Activated CD4-positive, alpha-beta T cell treated with anti-CD3 and anti-CD28 coated beads, Interleukin-2, amount 10 ng/mL, durations not matched to agents 7 days and 5 days (primary cell): ENCODE results near the gene WTAP. TPM values are rescaled to one million over a fixed set of nuclear protein-coding genes. Genes with fewer than 3 reads are reported as not detected.
"Not testable (repeated sequence)": the region's sequence is repeated elsewhere in the genome, so short reads cannot be mapped to it uniquely, and the experiment has no call there.

ENCODE experiments used
- CTCF ChIA-PET: fragments of 350-600 bp; sonication (Branson Sonifier 250); formaldehyde crosslinking; loops from one replicate; lab custom pipeline; 2021; ENCODE audit warnings: antibody characterized with exemption; lab: Charles Lee
- POLR2A ChIA-PET: fragments of 350-600 bp; sonication (Branson Sonifier 250); formaldehyde crosslinking; loops from one replicate; lab custom pipeline; 2021; ENCODE audit warnings: antibody characterized with exemption; lab: Charles Lee
- DNase-seq: peaks from one replicate; pipeline ENCODE4 v3.0.0-alpha.2; 2020
- H3K27ac Mint-ChIP-seq: one replicate; pipeline ENCODE4 v1.8.0; 2021; ENCODE audit warnings: mild to moderate bottlenecking, moderate library complexity, mixed read lengths
- H3K27me3 Mint-ChIP-seq: one replicate; pipeline ENCODE4 v1.8.0; 2021; ENCODE audit warnings: mixed read lengths
- H3K36me3 Mint-ChIP-seq: one replicate; pipeline ENCODE4 v1.8.0; 2021; ENCODE audit warnings: low read depth, mixed read lengths
- H3K4me1 Mint-ChIP-seq: one replicate; pipeline ENCODE4 v1.8.0; 2021; ENCODE audit warnings: mixed read lengths
- H3K4me3 Mint-ChIP-seq: one replicate; pipeline ENCODE4 v1.8.0; 2021; ENCODE audit warnings: mild to moderate bottlenecking, moderate library complexity, mixed read lengths
- H3K9me3 Mint-ChIP-seq: one replicate; pipeline ENCODE4 v1.8.0; 2021; ENCODE audit warnings: mixed read lengths
- total RNA-seq, 2 experiments: library from RNA; stranded (reverse); gene quantifications; one replicate each; pipeline ENCODE4 v1.2.3, GENCODE V29; 2021

The WTAP gene
- total RNA-seq, 2 experiments from 2014 or later: 120 to 131 TPM

- no peak overlapping the region for H3K4me3 Mint-ChIP-seq
- ChIA-PET CTCF (no interaction called here), POLR2A (no interaction called here)
- no peaks in the 10 kb centered on the region for H3K9me3 Mint-ChIP-seq
- no peak overlapping the region for H3K27ac Mint-ChIP-seq
- H3K4me1 Mint-ChIP-seq: peaks cover 20% of the 10 kb centered on the region
- no peak for DNase-seq
- peaks cover 45% of the 10 kb centered on the region for H3K36me3 Mint-ChIP-seq
- no peaks in the 10 kb centered on the region for H3K27me3 Mint-ChIP-seq
These were observed 14.9 kb downstream of the WTAP start for GRCh38 chr6:159742165-159742564.

DNA sequence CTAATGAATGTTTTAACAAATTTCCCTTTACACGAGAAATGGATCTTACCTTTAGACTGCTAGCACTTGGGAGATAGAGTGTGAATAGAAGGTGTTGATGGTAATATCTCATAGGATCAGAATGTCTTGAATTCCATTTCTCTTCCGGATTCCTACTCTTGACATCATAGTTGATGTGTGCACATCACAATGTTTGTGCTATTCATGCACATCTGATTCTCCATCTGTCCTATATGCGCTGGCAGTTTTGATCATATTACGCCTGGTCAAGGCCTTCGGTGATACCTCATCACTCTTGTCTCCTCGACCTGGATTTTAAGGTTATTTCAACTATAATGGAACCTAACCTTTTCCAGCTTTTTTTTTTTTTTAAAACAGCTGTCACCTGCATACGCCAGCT lies 17.8 kb downstream of the WTAP start:
- Mint-ChIP-seq H3K27ac (no peak overlapping the region), H3K4me1 (peaks cover 9% of the 10 kb centered on the region), H3K36me3 (peaks cover 67% of the 10 kb centered on the region), H3K27me3 (no peaks in the 10 kb centered on the region), H3K9me3 (no peaks in the 10 kb centered on the region), H3K4me3 (no peak overlapping the region)
- CTCF ChIA-PET: no interaction called here
- POLR2A ChIA-PET: no interaction called here
- DNase-seq: no peak

GRCh38 chr6:159746759-159747158 lies 19.5 kb downstream of the WTAP start:
- Mint-ChIP-seq H3K27ac (no peak overlapping the region), H3K36me3 (peaks cover 61% of the 10 kb centered on the region)

DNA sequence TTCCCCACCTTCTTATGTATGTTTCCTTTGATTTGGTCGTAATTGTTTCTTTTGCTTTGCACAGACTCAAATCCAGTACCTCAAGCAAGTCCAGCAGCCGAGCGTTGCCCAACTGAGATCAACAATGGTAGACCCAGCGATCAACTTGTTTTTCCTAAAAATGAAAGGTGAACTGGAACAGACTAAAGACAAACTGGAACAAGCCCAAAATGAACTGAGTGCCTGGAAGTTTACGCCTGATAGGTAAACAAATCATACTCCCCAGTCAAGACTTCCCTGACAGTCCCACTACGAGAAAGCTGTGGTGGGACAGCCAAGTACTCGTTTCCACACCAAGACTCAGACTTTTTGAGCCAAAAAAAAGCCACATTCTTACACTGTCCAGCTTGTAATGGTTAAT lies 20.8 kb downstream of the WTAP start:
- DNase-seq, CTCF ChIA-PET, H3K4me3 Mint-ChIP-seq, H3K27ac Mint-ChIP-seq, H3K27me3 Mint-ChIP-seq, H3K9me3 Mint-ChIP-seq, H3K4me1 Mint-ChIP-seq: not testable (repeated sequence)
- POLR2A ChIA-PET: interaction anchor here (0.6 kb wide), 1 partner anchor 33 kb away, joined by 3 read pairs; no protein-coding TSS in a partner anchor
- H3K36me3 Mint-ChIP-seq: peaks cover 57% of the 10 kb centered on the region

More at GRCh38 chr6:159746759-159747158, 19.5 kb downstream of the WTAP start:
- peaks cover 3% of the 10 kb centered on the region for H3K4me1 Mint-ChIP-seq
- no peak overlapping the region for H3K4me3 Mint-ChIP-seq
- no peak for DNase-seq
- CTCF ChIA-PET: interaction anchor here (1.1 kb wide), 1 partner anchor 16 kb away, joined by 4 read pairs; no protein-coding TSS in a partner anchor
- POLR2A ChIA-PET: no interaction called here
- H3K9me3 Mint-ChIP-seq: no peaks in the 10 kb centered on the region
- H3K27me3 Mint-ChIP-seq: no peaks in the 10 kb centered on the region

GRCh38 chr6:159751448-159751847 lies 24.1 kb downstream of the WTAP start:
- Mint-ChIP-seq H3K27ac (no peak overlapping the region), H3K27me3 (no peaks in the 10 kb centered on the region), H3K36me3 (peaks cover 56% of the 10 kb centered on the region), H3K4me3 (no peak overlapping the region), H3K4me1 (no peaks in the 10 kb centered on the region), H3K9me3 (no peaks in the 10 kb centered on the region)
- no peak for DNase-seq
- ChIA-PET POLR2A (no interaction called here), CTCF (interaction anchor here (0.7 kb wide), 1 partner anchor 14 kb away, joined by 3 read pairs; no protein-coding TSS in a partner anchor)

DNA sequence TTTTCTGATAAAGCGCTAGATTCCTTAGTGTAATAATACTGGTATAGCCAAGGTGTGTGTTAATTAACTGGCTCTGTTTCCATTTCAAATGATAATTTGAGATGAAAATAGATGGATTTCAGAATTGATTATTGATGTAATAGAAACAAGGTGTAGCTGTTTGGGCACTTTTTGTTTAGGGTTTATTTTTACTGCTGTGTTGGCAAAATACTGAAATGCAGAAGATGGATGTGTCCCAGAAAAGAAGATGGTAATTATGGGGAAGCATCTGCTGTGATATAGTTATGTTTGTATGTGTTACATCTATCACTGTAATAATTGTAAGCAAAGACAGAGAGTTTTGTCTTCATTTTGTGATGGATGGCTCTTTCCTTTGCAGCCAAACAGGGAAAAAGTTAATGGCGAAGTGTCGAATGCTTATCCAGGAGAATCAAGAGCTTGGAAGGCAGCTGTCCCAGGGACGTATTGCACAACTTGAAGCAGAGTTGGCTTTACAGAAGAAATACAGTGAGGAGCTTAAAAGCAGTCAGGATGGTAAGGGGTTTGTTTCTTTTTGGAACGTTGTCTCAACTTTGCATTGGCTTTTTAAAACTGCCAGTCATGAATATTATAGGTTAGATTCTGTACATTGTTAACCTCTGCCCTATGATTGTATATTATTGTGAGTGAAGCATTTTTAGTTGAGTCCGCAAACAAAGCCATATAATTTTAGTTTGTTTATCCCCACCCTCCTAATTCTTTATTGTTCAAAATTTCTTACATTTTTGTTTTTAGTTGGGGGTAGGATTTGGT lies 26.0 kb downstream of the WTAP start:
- H3K36me3 Mint-ChIP-seq: peaks cover 65% of the 10 kb centered on the region
- ChIA-PET CTCF (interaction anchor here (0.6 to 1.4 kb wide), 2 partner anchors 11 to 141 kb away, joined by 4 read pairs; no protein-coding TSS in a partner anchor), POLR2A (no interaction called here)
- H3K4me1 Mint-ChIP-seq: peaks cover 2% of the 10 kb centered on the region
- no peak overlapping the region for H3K4me3 Mint-ChIP-seq
- no peaks in the 10 kb centered on the region for H3K27me3 Mint-ChIP-seq
- DNase-seq: no peak
- peak overlapping the region; percentile 9 for H3K27ac Mint-ChIP-seq
- no peaks in the 10 kb centered on the region for H3K9me3 Mint-ChIP-seq

- H3K9me3 Mint-ChIP-seq: no peaks in the 10 kb centered on the region
- peaks cover 59% of the 10 kb centered on the region for H3K36me3 Mint-ChIP-seq
- ChIA-PET CTCF (no interaction called here), POLR2A (no interaction called here)
- no peaks in the 10 kb centered on the region for H3K27me3 Mint-ChIP-seq
- H3K27ac Mint-ChIP-seq: no peak overlapping the region
- H3K4me3 Mint-ChIP-seq: no peak overlapping the region
- DNase-seq: no peak
- peaks cover 7% of the 10 kb centered on the region for H3K4me1 Mint-ChIP-seq
These were observed 27.1 kb downstream of the WTAP start for GRCh38 chr6:159754401-159754800.

DNA sequence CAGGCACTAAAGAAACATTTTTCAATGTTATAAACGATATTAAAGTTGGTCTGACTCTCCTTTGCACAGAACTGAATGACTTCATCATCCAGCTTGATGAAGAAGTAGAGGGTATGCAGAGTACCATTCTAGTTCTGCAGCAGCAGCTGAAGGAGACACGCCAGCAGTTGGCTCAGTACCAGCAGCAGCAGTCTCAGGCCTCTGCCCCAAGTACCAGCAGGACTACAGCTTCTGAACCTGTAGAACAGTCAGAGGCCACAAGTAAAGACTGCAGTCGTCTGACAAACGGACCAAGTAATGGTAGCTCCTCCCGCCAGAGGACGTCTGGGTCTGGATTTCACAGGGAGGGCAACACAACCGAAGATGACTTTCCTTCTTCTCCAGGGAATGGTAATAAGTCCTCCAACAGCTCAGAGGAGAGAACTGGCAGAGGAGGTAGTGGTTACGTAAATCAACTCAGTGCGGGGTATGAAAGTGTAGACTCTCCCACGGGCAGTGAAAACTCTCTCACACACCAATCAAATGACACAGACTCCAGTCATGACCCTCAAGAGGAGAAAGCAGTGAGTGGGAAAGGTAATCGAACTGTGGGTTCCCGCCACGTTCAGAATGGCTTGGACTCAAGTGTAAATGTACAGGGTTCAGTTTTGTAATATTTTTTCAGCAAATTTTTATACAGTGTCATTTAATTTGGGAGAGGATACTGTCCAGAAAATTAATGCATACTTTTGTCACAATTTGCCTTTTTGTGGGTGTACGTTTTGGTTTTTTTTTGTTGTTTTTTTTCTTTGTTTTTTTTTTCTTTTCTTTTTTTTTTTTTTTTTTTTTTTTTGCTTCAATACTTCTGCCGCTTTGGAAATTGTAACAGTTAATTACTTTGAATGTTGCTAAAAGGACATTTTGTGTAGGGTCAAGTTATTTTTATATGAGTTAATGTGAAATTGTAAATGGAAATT lies 27.9 kb downstream of the WTAP start:
- ChIA-PET CTCF (interaction anchor here (0.9 to 1.0 kb wide), 2 partner anchors 17 to 28 kb away, joined by 3 to 4 read pairs; partner anchors contain the start of gene WTAP), POLR2A (no interaction called here)
- Mint-ChIP-seq H3K27me3 (no peaks in the 10 kb centered on the region), H3K27ac (no peak overlapping the region), H3K36me3 (peaks cover 57% of the 10 kb centered on the region), H3K9me3 (no peaks in the 10 kb centered on the region), H3K4me3 (no peak overlapping the region), H3K4me1 (peaks cover 12% of the 10 kb centered on the region)
- DNase-seq: no peak

DNA sequence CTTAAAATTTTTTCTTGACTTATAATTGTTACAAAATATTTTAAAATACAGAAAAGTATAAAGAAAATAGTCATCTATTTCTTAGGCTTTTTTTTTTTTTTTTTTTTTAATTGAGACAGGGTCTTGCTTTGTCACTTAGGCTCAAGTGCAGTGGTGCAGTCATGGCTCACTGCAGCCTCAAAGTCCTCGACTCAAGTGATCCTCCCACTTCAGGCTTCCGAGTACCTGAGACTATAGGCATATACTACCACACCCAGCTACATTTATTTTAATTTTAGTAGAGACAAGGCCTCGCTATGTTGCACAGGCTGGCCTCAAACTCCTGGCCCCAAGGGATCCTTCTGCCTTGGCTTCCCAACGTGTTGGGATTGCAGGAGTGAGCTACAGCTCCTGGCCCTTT lies 29.2 kb downstream of the WTAP start:
- ChIA-PET POLR2A (no interaction called here), CTCF (interaction anchor here (1.0 kb wide), 1 partner anchor 29 kb away, joined by 3 read pairs; the partner anchor contains the start of gene WTAP)
- Mint-ChIP-seq H3K9me3 (no peaks in the 10 kb centered on the region), H3K4me1 (peaks cover 23% of the 10 kb centered on the region), H3K27me3 (no peaks in the 10 kb centered on the region), H3K27ac (no peak overlapping the region), H3K4me3 (no peak overlapping the region), H3K36me3 (peaks cover 59% of the 10 kb centered on the region)
- no peak for DNase-seq

DNA sequence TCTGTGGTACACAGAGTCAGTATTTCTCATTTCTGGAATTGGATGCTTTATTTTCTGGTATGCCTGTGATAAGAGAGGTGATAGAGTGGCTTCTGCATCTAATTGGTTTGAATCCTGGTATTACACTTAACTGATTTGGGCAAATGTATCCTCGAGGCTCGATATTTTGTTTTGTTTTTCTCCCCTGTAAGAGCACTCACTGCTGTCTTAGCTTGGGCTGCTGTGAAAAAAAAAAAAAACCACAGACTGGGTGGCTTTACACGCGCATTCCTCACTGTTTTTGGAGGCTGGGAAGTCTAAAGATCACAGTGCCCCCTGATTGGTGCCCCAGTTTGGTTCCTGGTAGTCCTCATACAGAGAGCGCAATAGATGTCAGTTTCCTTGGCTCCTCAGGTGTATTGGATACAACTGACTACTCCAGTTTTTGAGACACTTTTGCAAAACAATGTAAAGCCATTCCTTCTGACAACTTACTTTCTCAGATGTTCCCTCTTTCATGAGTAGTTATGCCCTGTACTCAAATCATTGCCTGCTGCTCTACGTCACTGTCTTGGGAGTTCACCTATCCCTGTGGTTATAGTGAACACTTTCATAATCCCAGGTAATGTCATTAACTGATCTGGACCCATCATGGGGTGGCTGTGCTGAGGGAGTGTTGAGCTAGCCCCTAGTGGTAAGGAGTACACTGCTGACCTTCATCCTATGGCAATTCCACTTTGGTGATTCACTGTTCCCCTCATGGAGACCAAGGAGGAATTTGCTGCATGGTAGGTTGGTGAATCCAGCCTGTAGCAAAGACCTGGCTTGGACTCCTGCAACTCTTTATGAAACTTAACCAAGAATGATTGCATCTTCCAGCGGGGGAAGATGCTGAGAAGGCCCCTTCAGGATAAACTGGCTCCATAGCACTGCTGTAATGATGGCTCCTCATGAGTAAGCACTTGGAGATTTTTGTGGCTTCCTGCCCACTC lies 31.0 kb downstream of the WTAP start:
- DNase-seq: no peak
- Mint-ChIP-seq H3K9me3 (no peaks in the 10 kb centered on the region), H3K4me3 (no peak overlapping the region), H3K4me1 (peaks cover 29% of the 10 kb centered on the region), H3K27me3 (no peaks in the 10 kb centered on the region), H3K36me3 (peaks cover 58% of the 10 kb centered on the region), H3K27ac (peak overlapping the region; percentile 20)
- ChIA-PET CTCF (no interaction called here), POLR2A (no interaction called here)

- H3K27ac Mint-ChIP-seq: peak overlapping the region; percentile 26
- POLR2A ChIA-PET: no interaction called here
- peaks cover 53% of the 10 kb centered on the region for H3K36me3 Mint-ChIP-seq
- no peaks in the 10 kb centered on the region for H3K9me3 Mint-ChIP-seq
- DNase-seq: no peak
- H3K4me1 Mint-ChIP-seq: peaks cover 34% of the 10 kb centered on the region
- H3K4me3 Mint-ChIP-seq: no peak overlapping the region
- no peaks in the 10 kb centered on the region for H3K27me3 Mint-ChIP-seq
- CTCF ChIA-PET: interaction anchor here (0.9 to 1.2 kb wide), 3 partner anchors 33 to 313 kb away, joined by 3 to 5 read pairs (median 4); no protein-coding TSS in a partner anchor
These were observed 32.3 kb downstream of the WTAP start for GRCh38 chr6:159759645-159760044.
